Body of pancreas (tissue), 4 donors: ENCODE measurements around the gene MEIS2.

Source experiments
- CTCF ChIP-seq, 7 experiments: fragments of 450-650 bp in 4 of 7; fragments of 200-600 bp in 3 of 7; sonication (generic) in 3 of 7; IDR thresholded peaks; one replicate each; pipeline ENCODE4 v1.5.1; 2016 to 2019; ENCODE audit warnings: antibody characterized with exemption in 7 of 7
- POLR2A ChIP-seq, 3 donors: fragments of 450-650 bp; IDR thresholded peaks; one replicate each; pipeline ENCODE4 v1.6.1; 2016; ENCODE audit warnings: antibody characterized with exemption in 3 of 3, mild to moderate bottlenecking in 2 of 3

GRCh38 chr15:37100109-37100965 lies at the start of gene MEIS2:
- TF ChIP-seq CTCF (IDR thresholded peaks at IDR 0.05) (peak in 1 of 7 experiments; percentile 9), POLR2A (IDR thresholded peaks at IDR 0.05) (peak; percentile 72 to 93 (median 92))
